Activated B cell treated with CpG ODN at 0.5 μM for 24 hours (primary cell): ENCODE measurements around the gene CDC42. TPM values are rescaled to one million over a fixed set of nuclear protein-coding genes. Genes with fewer than 3 reads are reported as not detected.

Experiments used
- ATAC-seq: fragments of 200-7000 bp; cut with Tn5 transposase; one replicate; pipeline ENCODE4 v1.10.0; 2021; ENCODE audit warnings: low read depth, mild to moderate bottlenecking, moderate library complexity
- CTCF ChIA-PET: fragments of 350-600 bp; sonication (Branson Sonifier 250); formaldehyde crosslinking; loops from one replicate; lab custom pipeline; 2021; ENCODE audit warnings: antibody characterized with exemption; lab: Charles Lee
- POLR2A ChIA-PET: fragments of 350-600 bp; sonication (Branson Sonifier 250); formaldehyde crosslinking; loops from one replicate; lab custom pipeline; 2021; ENCODE audit warnings: antibody characterized with exemption; lab: Charles Lee
- DNase-seq: peaks from one replicate; pipeline ENCODE4 v3.0.0; 2022
- H3K27ac Mint-ChIP-seq: one replicate; pipeline ENCODE4 v1.8.0; 2020; ENCODE audit warnings: mixed read lengths
- H3K27me3 Mint-ChIP-seq: one replicate; pipeline ENCODE4 v1.8.0; 2021; ENCODE audit warnings: mixed read lengths
- H3K36me3 Mint-ChIP-seq: one replicate; pipeline ENCODE4 v1.8.0; 2021; ENCODE audit warnings: low read depth, mixed read lengths
- H3K4me1 Mint-ChIP-seq: one replicate; pipeline ENCODE4 v1.8.0; 2021; ENCODE audit warnings: mixed read lengths
- H3K4me3 Mint-ChIP-seq: one replicate; pipeline ENCODE4 v1.8.0; 2020; ENCODE audit warnings: mild to moderate bottlenecking, mixed read lengths
- H3K9me3 Mint-ChIP-seq: one replicate; pipeline ENCODE4 v1.8.0; 2020; ENCODE audit warnings: mixed read lengths
- intact Hi-C: fragments of 100-400 bp; cut with micrococcal nuclease; formaldehyde crosslinking; loops from one replicate; pipeline ENCODE4 v1.15.1; 2024
- total RNA-seq: library from RNA; stranded (reverse); gene quantifications from 2 replicates; pipeline ENCODE4 v1.2.3, GENCODE V29; 2022
- TF ChIP-seq, protein P1 (sequence below): fragments of 200-600 bp; IDR thresholded peaks from one replicate; pipeline ENCODE4 v1.8.0; 2022; ENCODE audit warnings: antibody characterized with exemption, mild to moderate bottlenecking

The CDC42 gene
- total RNA-seq, 1 donor from 2014 or later = 310 TPM

DNA sequence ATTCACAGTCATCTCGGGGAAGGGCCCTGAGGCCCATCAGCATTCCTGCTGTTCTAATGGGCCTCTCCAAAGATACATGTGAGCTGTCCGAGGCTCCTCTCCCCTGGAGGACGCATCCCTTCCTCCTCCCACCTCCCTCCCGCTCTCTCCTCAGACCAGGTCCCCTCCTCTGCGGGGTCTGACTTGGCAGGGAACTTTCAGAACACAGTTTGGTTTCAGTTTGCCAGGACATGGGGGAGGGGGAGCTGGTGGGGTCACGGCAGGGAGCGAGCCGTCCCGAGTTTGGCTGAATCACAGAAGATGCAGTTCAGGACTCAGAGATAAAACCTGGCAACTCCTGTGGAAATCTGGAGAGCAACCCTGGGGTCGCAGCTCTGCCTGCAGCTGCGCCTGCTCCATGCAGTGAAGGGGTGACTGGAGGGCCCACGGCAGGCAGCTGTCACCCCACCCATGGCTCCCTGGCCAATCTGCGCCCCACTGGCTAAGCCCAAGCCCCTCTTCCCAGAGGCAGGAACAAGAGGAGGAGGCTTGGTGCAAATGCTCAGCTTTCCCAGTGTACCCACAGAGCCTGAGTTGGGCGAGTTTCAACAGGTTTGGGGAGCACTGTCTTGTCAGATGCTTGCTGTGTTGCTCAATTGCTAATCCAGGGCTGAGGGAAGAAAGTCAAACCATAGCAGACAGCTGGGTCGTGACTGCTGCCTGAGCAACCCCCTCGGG lies 84.7 kb downstream of the CDC42 start:
- Mint-ChIP-seq H3K4me3 (no peak overlapping the region), H3K27me3 (peaks cover 9% of the 10 kb centered on the region), H3K4me1 (peaks cover 16% of the 10 kb centered on the region), H3K36me3 (no peaks in the 10 kb centered on the region), H3K27ac (no peak overlapping the region), H3K9me3 (no peaks in the 10 kb centered on the region)
- ChIA-PET POLR2A (no interaction called here), CTCF (no interaction called here)
- intact Hi-C loops = no loop called here
- no peak for DNase-seq
- ATAC-seq = no peak
- TF ChIP-seq, protein P1, sequence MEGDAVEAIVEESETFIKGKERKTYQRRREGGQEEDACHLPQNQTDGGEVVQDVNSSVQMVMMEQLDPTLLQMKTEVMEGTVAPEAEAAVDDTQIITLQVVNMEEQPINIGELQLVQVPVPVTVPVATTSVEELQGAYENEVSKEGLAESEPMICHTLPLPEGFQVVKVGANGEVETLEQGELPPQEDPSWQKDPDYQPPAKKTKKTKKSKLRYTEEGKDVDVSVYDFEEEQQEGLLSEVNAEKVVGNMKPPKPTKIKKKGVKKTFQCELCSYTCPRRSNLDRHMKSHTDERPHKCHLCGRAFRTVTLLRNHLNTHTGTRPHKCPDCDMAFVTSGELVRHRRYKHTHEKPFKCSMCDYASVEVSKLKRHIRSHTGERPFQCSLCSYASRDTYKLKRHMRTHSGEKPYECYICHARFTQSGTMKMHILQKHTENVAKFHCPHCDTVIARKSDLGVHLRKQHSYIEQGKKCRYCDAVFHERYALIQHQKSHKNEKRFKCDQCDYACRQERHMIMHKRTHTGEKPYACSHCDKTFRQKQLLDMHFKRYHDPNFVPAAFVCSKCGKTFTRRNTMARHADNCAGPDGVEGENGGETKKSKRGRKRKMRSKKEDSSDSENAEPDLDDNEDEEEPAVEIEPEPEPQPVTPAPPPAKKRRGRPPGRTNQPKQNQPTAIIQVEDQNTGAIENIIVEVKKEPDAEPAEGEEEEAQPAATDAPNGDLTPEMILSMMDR = no peak

DNA sequence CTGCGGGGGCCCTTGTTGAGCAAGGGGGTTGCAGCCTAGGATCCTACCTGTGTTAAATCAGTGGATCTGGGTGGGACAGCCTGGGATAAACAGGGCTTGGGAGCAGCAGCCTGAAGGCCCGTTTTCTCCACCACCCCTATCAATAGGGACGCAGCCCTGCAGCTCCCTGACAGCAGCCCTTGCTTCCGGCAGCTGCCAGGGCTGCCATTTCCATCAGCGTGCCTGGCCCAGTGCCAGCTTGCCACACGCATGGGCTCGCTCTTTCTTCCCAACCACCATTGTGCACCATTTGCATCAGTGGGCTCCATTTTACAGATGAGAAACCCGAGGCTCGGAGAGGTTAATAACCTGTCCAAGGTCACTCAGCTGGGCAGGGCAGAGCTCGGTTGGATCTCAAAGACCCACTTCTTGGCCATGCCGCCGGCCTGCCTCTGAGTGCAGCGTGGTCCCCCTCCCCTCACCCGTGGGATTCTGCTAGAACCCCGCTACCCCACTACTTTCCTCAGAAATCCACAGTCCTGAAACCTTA lies 86.6 kb downstream of the CDC42 start:
- H3K4me1 Mint-ChIP-seq = peaks cover 22% of the 10 kb centered on the region
- H3K27ac Mint-ChIP-seq = no peak overlapping the region
- peaks cover 15% of the 10 kb centered on the region for H3K27me3 Mint-ChIP-seq
- ATAC-seq (no peak), DNase-seq (no peak)
- CTCF ChIA-PET = no interaction called here
- POLR2A ChIA-PET = no interaction called here
- no peaks in the 10 kb centered on the region for H3K36me3 Mint-ChIP-seq
- no peaks in the 10 kb centered on the region for H3K9me3 Mint-ChIP-seq
- TF ChIP-seq, protein P1 = no peak
- H3K4me3 Mint-ChIP-seq = no peak overlapping the region
- intact Hi-C loops = no loop called here

DNA sequence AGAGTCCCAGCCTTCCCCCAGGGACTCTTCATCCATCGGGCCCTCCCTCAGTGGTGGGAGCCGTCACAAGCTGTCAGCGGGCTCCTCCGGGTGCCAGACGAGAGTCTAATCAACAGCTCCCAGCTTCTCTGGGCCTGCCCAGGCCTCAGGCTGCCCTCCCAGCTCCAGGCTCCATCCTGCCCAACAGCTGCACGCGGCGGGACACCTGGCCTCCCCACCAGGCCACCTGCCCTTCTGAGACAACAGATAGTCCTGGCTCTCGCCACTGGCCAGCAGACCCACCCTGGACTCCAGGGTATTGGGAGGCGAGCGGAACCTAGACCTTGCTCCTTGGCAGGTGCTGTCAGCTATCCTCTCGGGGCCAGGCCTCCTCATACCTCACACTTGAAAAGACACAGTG lies 87.3 kb downstream of the CDC42 start:
- POLR2A ChIA-PET = no interaction called here
- Mint-ChIP-seq H3K4me1 (peaks cover 22% of the 10 kb centered on the region), H3K27me3 (peaks cover 21% of the 10 kb centered on the region), H3K36me3 (no peaks in the 10 kb centered on the region), H3K9me3 (no peaks in the 10 kb centered on the region), H3K27ac (no peak overlapping the region), H3K4me3 (no peak overlapping the region)
- DNase-seq = no peak
- TF ChIP-seq, protein P1 = no peak
- intact Hi-C loops = no loop called here
- no peak for ATAC-seq
- CTCF ChIA-PET = interaction anchor here (0.9 kb wide), 1 partner anchor 135 kb away, joined by 4 read pairs; no protein-coding TSS in a partner anchor

Other genes with a start within 250 kb of the CDC42 start
- 0.64 and 0.67 TPM in 2 replicates for gene LDLRAD2, start 240.4 kb upstream of the CDC42 start, total RNA-seq
- 1.2 and 1.7 TPM in 2 replicates for gene HSPG2, start 115.4 kb upstream of the CDC42 start, total RNA-seq
- gene CELA3B, start 75.7 kb upstream of the CDC42 start, total RNA-seq = not detected in 2 replicates
- gene CELA3A, start 51.1 kb upstream of the CDC42 start, total RNA-seq = not detected in 2 replicates
- 6.5 and 7.9 TPM in 2 replicates for gene WNT4, start 90.4 kb downstream of the CDC42 start, total RNA-seq